HG03135 (cell line): ENCODE measurements around the gene CFAP210.
"Not testable (repeated sequence)": the region's sequence is repeated elsewhere in the genome, so short reads cannot be mapped to it uniquely, and the experiment has no call there.

Experiments used
- ATAC-seq: cut with Tn5 transposase; IDR thresholded peaks from one replicate; pipeline ENCODE4 v1.9.1; 2021; ENCODE audit warnings: mild to moderate bottlenecking, moderate library complexity; ENCODE audit not compliant: unreplicated experiment

The CFAP210 gene

GRCh38 chr2:169625781-169626180 is 68.4 kb downstream of the CFAP210 start:
- no peak for ATAC-seq

GRCh38 chr2:169623235-169623634 is 71.0 kb downstream of the CFAP210 start:
- no peak for ATAC-seq

- ATAC-seq = no peak
Measured at GRCh38 chr2:169620509-169620908, 73.7 kb downstream of the CFAP210 start.

- no peak for ATAC-seq
Measured at GRCh38 chr2:169619946-169620345, 74.3 kb downstream of the CFAP210 start.

GRCh38 chr2:169615982-169616381 is 78.2 kb downstream of the CFAP210 start:
- not testable (repeated sequence) for ATAC-seq

- no peak for ATAC-seq
Measured at GRCh38 chr2:169613876-169614275, 80.3 kb downstream of the CFAP210 start.

- no peak for ATAC-seq
Measured at GRCh38 chr2:169609264-169609663, 84.9 kb downstream of the CFAP210 start.

- no peak for ATAC-seq
Measured at GRCh38 chr2:169599568-169599967, 94.6 kb downstream of the CFAP210 start.

- no peak for ATAC-seq
Measured at GRCh38 chr2:169598982-169599381, 95.2 kb downstream of the CFAP210 start.

- not testable (repeated sequence) for ATAC-seq
Measured at GRCh38 chr2:169596546-169596945, 97.7 kb downstream of the CFAP210 start.
